ENCODE results near the gene SLC8A1. TPM values are rescaled to one million over a fixed set of nuclear protein-coding genes. Genes with fewer than 3 reads are reported as not detected.

SLC8A1 gene
- total and polyA plus RNA-seq, 8 donors: 5.4 to 39.7 (median 6.6) TPM

- H3K27me3 ChIP-seq: no peaks in the 10 kb centered on the region
- no peaks in the 10 kb centered on the region for H3K4me1 ChIP-seq
- H3K9me3 ChIP-seq: no peaks in the 10 kb centered on the region
- intact Hi-C loops (cut with DNase I): no loop called here
- TF ChIP-seq CTCF (IDR thresholded peaks at IDR 0.05): no peak
- peak in 1 of 4 donors; percentile 60 for DNase-seq
- no peak overlapping the region for H3K4me3 ChIP-seq
- no peaks in the 10 kb centered on the region for H3K36me3 ChIP-seq
- no peak overlapping the region for H3K27ac ChIP-seq
- peak; percentile 78 for ATAC-seq
Measured at GRCh38 chr2:40273734-40274182, 178.1 kb downstream of the SLC8A1 start.

GRCh38 chr2:40271094-40271493 is 180.8 kb downstream of the SLC8A1 start:
- ATAC-seq: no peak
- Histone ChIP-seq H3K4me3 (no peak overlapping the region), H3K27ac (no peak overlapping the region), H3K4me1 (no peaks in the 10 kb centered on the region), H3K27me3 (no peaks in the 10 kb centered on the region), H3K9me3 (no peaks in the 10 kb centered on the region), H3K36me3 (no peaks in the 10 kb centered on the region)
- intact Hi-C loops (cut with DNase I): no loop called here
- no peak for TF ChIP-seq CTCF (IDR thresholded peaks at IDR 0.05)
- no peak for DNase-seq

- no peak overlapping the region for H3K27ac ChIP-seq
- no peak for DNase-seq
- H3K27me3 ChIP-seq: no peaks in the 10 kb centered on the region
Measured at GRCh38 chr2:40270372-40270771, 181.5 kb downstream of the SLC8A1 start.

DNA sequence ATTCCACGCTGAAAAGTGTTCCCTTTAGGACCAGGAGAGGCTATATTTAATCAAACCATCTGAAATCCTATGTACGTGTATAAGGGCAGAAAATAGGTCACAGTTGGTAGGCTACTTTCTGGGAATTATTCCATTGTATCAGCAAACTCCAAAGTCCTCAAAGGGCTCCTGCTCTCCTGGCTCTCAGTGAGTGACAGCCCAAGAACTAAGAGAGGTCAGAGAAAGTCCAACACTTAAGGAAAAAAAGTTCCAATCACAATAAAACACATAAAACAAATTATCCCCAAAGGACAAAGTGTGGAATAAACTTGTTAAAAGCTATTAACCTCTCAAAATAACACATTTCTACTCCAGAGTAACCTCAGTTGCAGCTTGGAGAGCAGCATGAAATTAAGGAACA is 183.3 kb downstream of the SLC8A1 start:
- Histone ChIP-seq H3K36me3 (no peaks in the 10 kb centered on the region), H3K27me3 (no peaks in the 10 kb centered on the region), H3K4me3 (no peak overlapping the region), H3K4me1 (no peaks in the 10 kb centered on the region), H3K9me3 (no peaks in the 10 kb centered on the region), H3K27ac (no peak overlapping the region)
- no peak for DNase-seq
- TF ChIP-seq CTCF (IDR thresholded peaks at IDR 0.05): no peak
- intact Hi-C loops (cut with DNase I): no loop called here
- no peak for ATAC-seq

More at GRCh38 chr2:40270372-40270771, 181.5 kb downstream of the SLC8A1 start:
- intact Hi-C loops (cut with DNase I): no loop called here
- H3K36me3 ChIP-seq: no peaks in the 10 kb centered on the region
- no peak for TF ChIP-seq CTCF (IDR thresholded peaks at IDR 0.05)
- ATAC-seq: no peak
- H3K4me1 ChIP-seq: no peaks in the 10 kb centered on the region
- H3K4me3 ChIP-seq: no peak overlapping the region
- H3K9me3 ChIP-seq: no peaks in the 10 kb centered on the region

DNA sequence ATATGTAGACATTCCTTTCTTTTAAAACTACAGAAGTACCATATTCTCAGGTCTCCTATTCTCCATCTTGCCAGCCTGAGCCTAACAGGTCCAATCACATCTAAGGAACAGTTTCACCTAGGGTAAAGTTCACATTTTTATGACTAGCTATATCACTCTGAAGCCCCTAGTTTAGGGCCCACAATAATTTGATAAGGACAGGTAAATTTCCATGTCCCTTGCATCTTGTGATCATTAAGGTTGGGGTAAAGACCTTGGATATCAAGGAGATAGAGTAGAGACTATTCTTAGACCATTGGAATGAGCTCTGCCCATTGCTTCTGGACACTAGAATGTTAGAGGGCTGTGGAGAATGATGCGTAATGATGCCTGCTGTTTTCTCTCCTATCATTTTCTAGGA is 185.7 kb downstream of the SLC8A1 start:
- DNase-seq (no peak), ATAC-seq (no peak)
- H3K9me3 ChIP-seq: no peaks in the 10 kb centered on the region
- intact Hi-C loops (cut with DNase I): no loop called here
- no peaks in the 10 kb centered on the region for H3K4me1 ChIP-seq
- H3K27ac ChIP-seq: no peak overlapping the region
- no peaks in the 10 kb centered on the region for H3K36me3 ChIP-seq
- TF ChIP-seq CTCF (IDR thresholded peaks at IDR 0.05): no peak
- no peak overlapping the region for H3K4me3 ChIP-seq
- H3K27me3 ChIP-seq: no peaks in the 10 kb centered on the region

Data from left lung (tissue), 10 donors.